Renal pelvis (tissue), 3 donors: Measurements from ENCODE around the gene GBP5. TPM values are rescaled to one million over a fixed set of nuclear protein-coding genes. Genes with fewer than 3 reads are reported as not detected.

Source experiments
- polyA plus RNA-seq, 3 donors: library from polyadenylated mRNA; unstranded; fragments of 120-200 nt; gene quantifications; one replicate each; pipeline ENCODE4 v1.2.1, GENCODE V29; 2013; ENCODE audit not compliant: insufficient read length in 3 of 3

The GBP5 gene
- polyA plus RNA-seq, 3 donors = 0.27 to 0.52 (median 0.31) TPM

Other genes starting within 250 kb of the GBP5 start
- gene GBP3, start 250.0 kb downstream of the GBP5 start, polyA plus RNA-seq = 10 to 100 TPM; 10.9 to 21.1 (median 15.6) TPM
- 10 to 100 TPM in 1 of 3 donors, 1 to 10 TPM in 2; 7.8 to 10.7 (median 8.6) TPM for gene GBP1, start 207.7 kb downstream of the GBP5 start, polyA plus RNA-seq
- 1 to 10 TPM; 2.4 to 3.0 (median 2.8) TPM for gene GBP2, start 146.7 kb downstream of the GBP5 start, polyA plus RNA-seq
- gene GBP7, start 96.9 kb downstream of the GBP5 start, polyA plus RNA-seq = under 1 TPM; 0.16 to 0.25 (median 0.20) TPM
- 1 to 10 TPM; 6.8 to 8.5 (median 7.7) TPM for gene GBP4, start 73.9 kb downstream of the GBP5 start, polyA plus RNA-seq
- under 1 TPM in 2 of 3 donors, not detected in 1; 0.06 to 0.07 TPM for gene GBP6, start 91.2 kb upstream of the GBP5 start, polyA plus RNA-seq